HCT116 (cell line): ENCODE measurements around the gene CYBB.

Experiments
- CEBPB ChIP-seq: IDR thresholded peaks from 2 replicates; pipeline ENCODE4 v1.6.1; 2012; ENCODE audit warnings: low read depth
- CTCF ChIP-seq, 3 experiments: fragments of 200-600 bp in 1 of 3; sonication (generic) in 1 of 3; IDR thresholded peaks in 2 of 3; conservative IDR thresholded peaks in 1 of 3; 2 replicates each; pipeline ENCODE4 v1.5.1; 2012 to 2017; ENCODE audit warnings: low read depth in 2 of 3, low read length in 2 of 3, antibody characterized with exemption in 1 of 3, borderline replicate concordance in 1 of 3, control low read depth in 1 of 3, mild to moderate bottlenecking in 1 of 3, mixed read lengths in 1 of 3, mixed run types in 1 of 3, moderate library complexity in 1 of 3; ENCODE audit not compliant: insufficient read depth in 1 of 3
- EGR1 ChIP-seq: IDR thresholded peaks from 2 replicates; pipeline ENCODE4 v1.6.1; 2012; ENCODE audit warnings: low read depth
- ELF1 ChIP-seq: IDR thresholded peaks from 2 replicates; pipeline ENCODE4 v1.6.1; 2012; ENCODE audit warnings: low read depth, borderline replicate concordance
- EZH2 ChIP-seq: fragments of 200-600 bp; sonication (generic); IDR thresholded peaks from 2 replicates; pipeline ENCODE4 v1.6.1; 2017; ENCODE audit warnings: antibody characterized with exemption, mixed run types
- EZH2phosphoT487 ChIP-seq: fragments of 200-600 bp; IDR thresholded peaks from 2 replicates; pipeline ENCODE4 v1.6.1; 2018; ENCODE audit warnings: antibody characterized with exemption, borderline replicate concordance
- POLR2A ChIP-seq: IDR thresholded peaks from 2 replicates; pipeline ENCODE4 v1.7.0; 2011; ENCODE audit warnings: borderline replicate concordance; ENCODE audit not compliant: insufficient read depth, insufficient read length; ENCODE audit errors: extremely low read depth
- POLR2AphosphoS5 ChIP-seq: IDR thresholded peaks from 2 replicates; pipeline ENCODE4 v1.6.1; 2011; ENCODE audit warnings: mild to moderate bottlenecking, low read depth, low read length, moderate library complexity
- RAD21 ChIP-seq: IDR thresholded peaks from 2 replicates; pipeline ENCODE4 v1.6.1; 2012; ENCODE audit warnings: low read depth, mild to moderate bottlenecking
- SIN3A ChIP-seq: IDR thresholded peaks from 2 replicates; pipeline ENCODE4 v1.6.1; 2012; ENCODE audit warnings: low read depth
- YY1 ChIP-seq: IDR thresholded peaks from 2 replicates; pipeline ENCODE4 v1.6.1; 2011; ENCODE audit warnings: low read length, low read depth, moderate library complexity, mild to moderate bottlenecking; ENCODE audit not compliant: insufficient replicate concordance; ENCODE audit errors: extremely low read depth
- ZNF274 ChIP-seq: fragments of 200-500 bp; sonication (Bioruptor generic); IDR thresholded peaks from 2 replicates; pipeline ENCODE4 v1.6.1; 2014; ENCODE audit warnings: mild to moderate bottlenecking, low read depth, low read length, inconsistent platforms
- TF ChIP-seq, protein P1 (sequence below): IDR thresholded peaks from 2 replicates; pipeline ENCODE4 v1.6.1; 2012; ENCODE audit warnings: low read depth

DNA sequence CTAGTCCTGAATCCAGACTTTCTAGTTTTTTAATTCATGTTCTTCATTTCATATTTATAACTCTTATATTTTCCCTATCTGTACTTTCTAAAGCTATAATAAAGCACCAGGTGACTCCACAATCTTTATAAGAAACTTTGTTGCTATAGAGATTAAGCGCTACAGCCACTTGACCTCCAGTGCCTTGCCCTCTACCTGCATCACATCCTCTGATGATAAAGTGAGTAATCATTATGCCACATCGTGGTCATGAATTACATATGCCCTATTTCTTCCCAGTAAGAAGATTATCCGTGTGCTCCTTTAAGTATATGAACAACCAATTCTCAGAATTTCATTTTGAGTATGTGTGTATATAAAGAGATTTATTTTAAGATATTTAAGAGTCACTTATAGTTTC, 74.3 kb downstream of the CYBB start:
- TF ChIP-seq POLR2A, result no peak
- no peak for TF ChIP-seq ZNF274
- no peak for TF ChIP-seq RAD21
- no peak for TF ChIP-seq CTCF (IDR thresholded peaks at IDR 0.05 in 2 of 3, conservative IDR thresholded peaks at IDR 0.05 in 1 of 3; ENCODE audit: borderline replicate concordance in 1 of 3, insufficient read depth in 1 of 3, low read depth in 2 of 3, low read length in 2 of 3)
- TF ChIP-seq CEBPB, result no peak
- TF ChIP-seq POLR2AphosphoS5, result no peak
- no peak for TF ChIP-seq EZH2
- TF ChIP-seq EZH2phosphoT487, result no peak
- no peak for TF ChIP-seq EGR1
- TF ChIP-seq, protein P1, sequence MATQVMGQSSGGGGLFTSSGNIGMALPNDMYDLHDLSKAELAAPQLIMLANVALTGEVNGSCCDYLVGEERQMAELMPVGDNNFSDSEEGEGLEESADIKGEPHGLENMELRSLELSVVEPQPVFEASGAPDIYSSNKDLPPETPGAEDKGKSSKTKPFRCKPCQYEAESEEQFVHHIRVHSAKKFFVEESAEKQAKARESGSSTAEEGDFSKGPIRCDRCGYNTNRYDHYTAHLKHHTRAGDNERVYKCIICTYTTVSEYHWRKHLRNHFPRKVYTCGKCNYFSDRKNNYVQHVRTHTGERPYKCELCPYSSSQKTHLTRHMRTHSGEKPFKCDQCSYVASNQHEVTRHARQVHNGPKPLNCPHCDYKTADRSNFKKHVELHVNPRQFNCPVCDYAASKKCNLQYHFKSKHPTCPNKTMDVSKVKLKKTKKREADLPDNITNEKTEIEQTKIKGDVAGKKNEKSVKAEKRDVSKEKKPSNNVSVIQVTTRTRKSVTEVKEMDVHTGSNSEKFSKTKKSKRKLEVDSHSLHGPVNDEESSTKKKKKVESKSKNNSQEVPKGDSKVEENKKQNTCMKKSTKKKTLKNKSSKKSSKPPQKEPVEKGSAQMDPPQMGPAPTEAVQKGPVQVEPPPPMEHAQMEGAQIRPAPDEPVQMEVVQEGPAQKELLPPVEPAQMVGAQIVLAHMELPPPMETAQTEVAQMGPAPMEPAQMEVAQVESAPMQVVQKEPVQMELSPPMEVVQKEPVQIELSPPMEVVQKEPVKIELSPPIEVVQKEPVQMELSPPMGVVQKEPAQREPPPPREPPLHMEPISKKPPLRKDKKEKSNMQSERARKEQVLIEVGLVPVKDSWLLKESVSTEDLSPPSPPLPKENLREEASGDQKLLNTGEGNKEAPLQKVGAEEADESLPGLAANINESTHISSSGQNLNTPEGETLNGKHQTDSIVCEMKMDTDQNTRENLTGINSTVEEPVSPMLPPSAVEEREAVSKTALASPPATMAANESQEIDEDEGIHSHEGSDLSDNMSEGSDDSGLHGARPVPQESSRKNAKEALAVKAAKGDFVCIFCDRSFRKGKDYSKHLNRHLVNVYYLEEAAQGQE, result no peak
- no peak for TF ChIP-seq SIN3A
- no peak for TF ChIP-seq YY1
- no peak for TF ChIP-seq ELF1
